T-helper 2 cell treated with Interferon-gamma antibody and Interleukin-4, amounts not matched to agents 5 μg/mL and 100 μg/mL, for 36 hours (primary cell): Measurements from ENCODE around the gene AFAP1.

Source experiments
- DNase-seq: peaks from one replicate; pipeline ENCODE4 v3.0.0; 2021; ENCODE audit warnings: low spot score
- H3K27ac Mint-ChIP-seq: one replicate; pipeline ENCODE4 v1.8.0; 2021; ENCODE audit warnings: mild to moderate bottlenecking, mixed read lengths
- H3K27me3 Mint-ChIP-seq: one replicate; pipeline ENCODE4 v1.8.0; 2021; ENCODE audit warnings: low read depth, mixed read lengths
- H3K36me3 Mint-ChIP-seq: one replicate; pipeline ENCODE4 v1.8.0; 2021; ENCODE audit warnings: low read depth, mixed read lengths
- H3K4me1 Mint-ChIP-seq: one replicate; pipeline ENCODE4 v1.8.0; 2021; ENCODE audit warnings: low read depth, mixed read lengths
- H3K4me3 Mint-ChIP-seq: one replicate; pipeline ENCODE4 v1.8.0; 2022; ENCODE audit warnings: mild to moderate bottlenecking, moderate library complexity, mixed read lengths
- H3K9me3 Mint-ChIP-seq: one replicate; pipeline ENCODE4 v1.8.0; 2021; ENCODE audit warnings: mixed read lengths

AFAP1 gene

DNA sequence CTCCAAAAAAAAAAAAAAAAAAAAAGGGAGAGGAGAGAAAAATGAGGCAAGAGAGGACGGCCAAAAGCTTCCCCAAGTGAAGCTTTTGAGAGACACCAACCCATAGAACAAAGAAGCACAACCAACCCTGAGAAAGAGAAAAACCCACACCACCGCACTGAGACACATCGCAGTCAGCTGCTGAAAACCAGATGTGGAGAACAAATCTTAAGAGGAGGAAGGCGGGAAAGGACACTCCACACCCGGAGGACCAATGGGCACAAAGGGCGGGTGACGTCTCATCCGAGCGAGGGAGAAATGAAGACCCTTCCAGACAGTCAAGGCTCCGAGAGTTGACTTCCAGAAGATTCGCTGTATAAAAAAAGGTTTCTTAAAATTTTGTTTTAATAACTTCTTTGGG is 112.1 kb downstream of the AFAP1 start:
- no peaks in the 10 kb centered on the region for H3K27me3 Mint-ChIP-seq

DNA sequence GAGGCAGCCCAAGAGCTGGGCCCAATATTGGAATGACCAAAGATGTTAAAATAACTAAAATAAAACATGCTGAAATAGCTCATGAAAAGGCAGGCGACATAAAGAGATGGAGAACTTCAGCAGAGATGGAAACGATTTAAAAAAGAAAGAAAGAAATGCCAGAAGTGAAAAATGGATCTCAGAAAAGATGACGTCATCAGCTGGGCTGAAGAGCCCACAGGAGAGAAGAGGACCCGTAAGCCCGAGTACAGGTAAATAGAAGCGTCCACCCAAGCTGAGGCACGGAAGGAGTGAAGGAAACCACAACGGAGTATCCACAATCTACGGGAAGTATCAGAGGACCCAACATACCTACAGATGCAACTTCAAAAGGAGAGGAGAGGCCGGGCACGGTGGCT is 112.8 kb downstream of the AFAP1 start:
- H3K36me3 Mint-ChIP-seq: peaks cover 13% of the 10 kb centered on the region
- no peak for DNase-seq
- H3K4me3 Mint-ChIP-seq: no peak overlapping the region
- peaks cover 47% of the 10 kb centered on the region for H3K4me1 Mint-ChIP-seq
- peaks cover 5% of the 10 kb centered on the region for H3K9me3 Mint-ChIP-seq
- H3K27ac Mint-ChIP-seq: peak overlapping the region; percentile 49
- no peaks in the 10 kb centered on the region for H3K27me3 Mint-ChIP-seq

More for the DNA sequence above, 112.1 kb downstream of the AFAP1 start:
- Mint-ChIP-seq H3K27ac (peak overlapping the region; percentile 82), H3K36me3 (peaks cover 13% of the 10 kb centered on the region), H3K9me3 (peaks cover 5% of the 10 kb centered on the region), H3K4me3 (peak overlapping the region; percentile 71), H3K4me1 (peaks cover 48% of the 10 kb centered on the region)
- no peak for DNase-seq

DNA sequence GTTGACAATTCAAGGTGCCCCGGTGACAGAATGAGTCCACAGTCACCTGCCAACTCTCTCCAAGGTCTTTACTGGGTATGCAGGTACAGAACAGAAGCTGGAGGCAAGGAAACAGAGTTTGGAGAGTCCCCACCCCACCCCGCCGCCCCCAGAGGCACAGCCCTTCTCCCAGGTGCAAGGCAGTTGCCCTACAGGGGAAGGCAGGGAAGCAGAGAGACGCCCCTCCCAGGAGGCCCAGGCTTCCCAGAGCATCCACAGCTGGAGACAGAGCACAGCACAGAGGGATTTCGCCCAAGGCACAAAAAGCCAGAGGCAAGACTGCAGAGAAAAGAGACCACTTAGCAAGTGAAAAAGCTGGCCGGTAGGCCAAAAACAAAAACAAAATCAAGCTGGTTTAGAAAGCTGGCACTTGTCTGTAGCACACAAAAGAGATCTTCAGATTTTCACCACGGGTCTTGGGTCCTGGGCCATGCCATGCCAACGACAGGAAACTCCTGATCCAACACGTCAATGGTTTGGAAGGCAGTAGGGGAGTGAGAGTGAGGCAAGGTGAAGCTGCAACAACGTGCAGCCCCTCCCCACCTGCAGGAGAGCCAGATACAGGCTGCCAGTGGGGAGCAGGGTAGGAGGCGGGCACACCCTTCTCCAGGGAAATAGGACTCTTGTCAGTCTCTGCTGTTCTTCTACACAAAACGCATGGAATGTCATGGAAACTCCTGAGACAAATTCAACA is 113.3 kb downstream of the AFAP1 start:
- no peak for DNase-seq
- Mint-ChIP-seq H3K4me1 (peaks cover 43% of the 10 kb centered on the region), H3K27me3 (no peaks in the 10 kb centered on the region), H3K36me3 (peaks cover 13% of the 10 kb centered on the region), H3K9me3 (peaks cover 5% of the 10 kb centered on the region), H3K4me3 (no peak overlapping the region), H3K27ac (no peak overlapping the region)

DNA sequence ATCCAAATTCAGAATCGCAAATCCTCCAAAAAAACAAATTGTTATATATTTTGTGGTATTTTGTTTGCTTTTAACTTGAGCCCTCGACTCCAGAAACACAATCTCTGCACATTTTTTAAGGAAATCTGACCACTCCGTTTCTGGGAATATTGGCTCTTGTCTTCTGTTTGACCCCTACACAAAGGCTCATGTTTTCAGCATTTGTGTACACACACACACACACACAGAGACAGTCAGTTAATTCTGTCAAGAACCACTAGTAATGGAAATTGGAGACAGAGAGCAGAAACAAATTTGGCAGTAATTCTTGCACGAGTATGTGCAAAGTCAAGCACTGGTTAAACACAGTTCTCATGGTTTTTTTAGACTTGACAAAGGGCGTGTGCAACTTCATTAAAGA is 115.4 kb downstream of the AFAP1 start:
- peaks cover 10% of the 10 kb centered on the region for H3K36me3 Mint-ChIP-seq
- H3K9me3 Mint-ChIP-seq: peaks cover 5% of the 10 kb centered on the region
- peaks cover 28% of the 10 kb centered on the region for H3K4me1 Mint-ChIP-seq
- no peak for DNase-seq
- H3K27ac Mint-ChIP-seq: no peak overlapping the region
- no peaks in the 10 kb centered on the region for H3K27me3 Mint-ChIP-seq
- H3K4me3 Mint-ChIP-seq: no peak overlapping the region

DNA sequence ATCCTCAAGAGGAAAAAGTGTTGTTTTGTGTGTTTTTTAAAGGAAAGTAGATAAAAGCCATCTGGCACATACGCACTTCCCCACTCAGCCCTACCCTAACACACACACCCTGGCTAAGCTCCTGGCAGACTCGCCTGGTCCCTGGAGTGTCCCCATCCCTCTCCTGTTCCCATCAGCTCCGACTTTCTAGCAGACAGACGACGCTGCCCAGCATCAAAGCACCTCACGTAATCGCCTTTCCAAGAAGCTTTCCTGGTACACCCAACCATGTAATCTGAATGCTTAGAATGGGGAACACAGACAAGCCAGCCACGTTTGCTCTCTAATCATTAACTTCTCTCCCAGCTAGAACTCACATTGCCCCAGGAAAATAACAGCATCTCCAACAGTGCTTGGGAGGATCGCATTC is 116.2 kb downstream of the AFAP1 start:
- peaks cover 6% of the 10 kb centered on the region for H3K36me3 Mint-ChIP-seq
- no peaks in the 10 kb centered on the region for H3K27me3 Mint-ChIP-seq
- no peak overlapping the region for H3K4me3 Mint-ChIP-seq
- H3K27ac Mint-ChIP-seq: no peak overlapping the region
- no peaks in the 10 kb centered on the region for H3K9me3 Mint-ChIP-seq
- no peak for DNase-seq
- peaks cover 20% of the 10 kb centered on the region for H3K4me1 Mint-ChIP-seq

DNA sequence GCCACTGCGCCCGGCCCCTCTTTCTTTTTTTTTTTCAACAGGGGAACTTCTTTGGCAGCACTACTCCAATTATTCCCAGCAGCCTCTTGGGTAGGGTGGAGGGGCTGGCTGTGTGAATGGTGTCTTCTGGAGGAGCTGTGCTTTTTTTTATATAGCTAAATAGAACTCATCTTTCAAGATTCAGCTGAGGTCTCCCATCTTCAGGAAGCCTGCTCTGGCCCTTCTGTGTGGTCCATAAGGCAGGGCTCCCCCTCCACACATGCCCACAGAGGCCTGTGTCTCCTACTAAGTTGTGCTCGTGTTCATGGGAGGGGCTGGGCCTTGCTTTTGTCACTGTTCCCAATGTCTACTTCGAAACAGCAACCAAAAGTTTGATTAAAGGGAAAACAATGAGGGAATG is 116.8 kb downstream of the AFAP1 start:
- no peak for DNase-seq
- H3K9me3 Mint-ChIP-seq: no peaks in the 10 kb centered on the region
- no peak overlapping the region for H3K4me3 Mint-ChIP-seq
- peaks cover 15% of the 10 kb centered on the region for H3K4me1 Mint-ChIP-seq
- H3K27ac Mint-ChIP-seq: no peak overlapping the region
- H3K36me3 Mint-ChIP-seq: peaks cover 6% of the 10 kb centered on the region
- H3K27me3 Mint-ChIP-seq: no peaks in the 10 kb centered on the region

DNA sequence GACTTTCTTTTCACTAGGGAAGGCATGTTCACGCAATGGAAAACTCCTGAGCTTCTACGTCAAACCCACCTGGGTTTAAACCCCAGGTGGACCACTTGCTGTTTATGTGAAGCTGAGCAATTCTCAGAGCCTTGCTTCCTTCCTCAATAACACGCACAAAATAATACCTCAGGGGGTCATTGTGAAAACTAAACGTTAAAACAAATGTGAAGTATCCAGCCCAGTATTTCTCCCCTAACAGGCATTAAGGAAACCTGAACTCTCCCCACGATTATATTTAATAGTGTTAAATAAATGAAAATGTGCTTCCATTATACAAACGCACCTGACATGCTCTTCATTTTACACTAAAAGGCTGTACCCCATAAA is 117.5 kb downstream of the AFAP1 start:
- no peak overlapping the region for H3K27ac Mint-ChIP-seq
- H3K36me3 Mint-ChIP-seq: peaks cover 6% of the 10 kb centered on the region

DNA sequence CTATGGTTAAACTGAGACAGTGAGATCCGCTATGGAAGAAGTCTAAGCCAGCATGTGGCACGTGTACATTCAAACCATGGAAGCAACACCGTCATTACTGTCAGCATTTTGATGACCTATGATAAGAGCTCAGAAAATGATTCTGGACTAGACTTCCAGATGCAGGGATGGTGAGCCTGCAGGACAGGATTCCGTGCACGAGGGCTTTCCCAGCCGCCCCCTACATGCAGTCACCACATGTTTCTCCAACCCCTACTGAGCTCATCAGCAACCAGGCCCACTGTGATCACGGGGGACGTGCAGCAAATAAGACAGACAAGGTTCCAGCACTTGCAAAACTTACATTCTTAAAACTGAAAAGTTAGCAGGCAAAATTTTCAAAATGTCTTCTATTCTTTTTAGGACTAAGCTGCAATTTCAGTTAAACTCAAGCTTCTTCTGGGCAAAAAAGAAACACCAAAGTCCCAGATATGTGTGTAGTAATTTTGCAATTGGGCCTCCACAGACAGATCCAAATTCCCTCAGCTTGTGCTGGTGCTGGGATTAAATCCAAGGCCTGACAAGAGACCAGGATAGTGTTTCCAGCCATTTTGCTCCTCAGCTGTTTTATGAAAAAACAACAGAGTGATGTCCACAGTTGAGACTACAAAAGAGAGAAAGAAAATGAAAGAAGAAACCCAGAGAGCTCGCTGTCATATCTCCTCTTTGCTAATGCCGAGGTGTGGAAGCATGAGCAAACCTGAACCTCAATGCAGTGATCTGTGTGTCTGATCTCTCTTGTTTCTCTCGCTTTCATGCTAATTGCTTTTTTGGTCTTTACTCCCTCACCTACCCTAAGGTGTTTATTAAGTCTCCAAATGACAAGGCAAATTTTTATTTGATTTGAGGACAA is 118.2 kb downstream of the AFAP1 start:
- H3K4me3 Mint-ChIP-seq: no peak overlapping the region
- no peaks in the 10 kb centered on the region for H3K9me3 Mint-ChIP-seq
- peaks cover 6% of the 10 kb centered on the region for H3K4me1 Mint-ChIP-seq
- H3K36me3 Mint-ChIP-seq: peaks cover 3% of the 10 kb centered on the region
- no peak for DNase-seq
- H3K27ac Mint-ChIP-seq: peak overlapping the region; percentile 52
- no peaks in the 10 kb centered on the region for H3K27me3 Mint-ChIP-seq

More for the DNA sequence above, 117.5 kb downstream of the AFAP1 start:
- Mint-ChIP-seq H3K4me3 (no peak overlapping the region), H3K27me3 (no peaks in the 10 kb centered on the region), H3K9me3 (no peaks in the 10 kb centered on the region), H3K4me1 (peaks cover 9% of the 10 kb centered on the region)
- no peak for DNase-seq

DNA sequence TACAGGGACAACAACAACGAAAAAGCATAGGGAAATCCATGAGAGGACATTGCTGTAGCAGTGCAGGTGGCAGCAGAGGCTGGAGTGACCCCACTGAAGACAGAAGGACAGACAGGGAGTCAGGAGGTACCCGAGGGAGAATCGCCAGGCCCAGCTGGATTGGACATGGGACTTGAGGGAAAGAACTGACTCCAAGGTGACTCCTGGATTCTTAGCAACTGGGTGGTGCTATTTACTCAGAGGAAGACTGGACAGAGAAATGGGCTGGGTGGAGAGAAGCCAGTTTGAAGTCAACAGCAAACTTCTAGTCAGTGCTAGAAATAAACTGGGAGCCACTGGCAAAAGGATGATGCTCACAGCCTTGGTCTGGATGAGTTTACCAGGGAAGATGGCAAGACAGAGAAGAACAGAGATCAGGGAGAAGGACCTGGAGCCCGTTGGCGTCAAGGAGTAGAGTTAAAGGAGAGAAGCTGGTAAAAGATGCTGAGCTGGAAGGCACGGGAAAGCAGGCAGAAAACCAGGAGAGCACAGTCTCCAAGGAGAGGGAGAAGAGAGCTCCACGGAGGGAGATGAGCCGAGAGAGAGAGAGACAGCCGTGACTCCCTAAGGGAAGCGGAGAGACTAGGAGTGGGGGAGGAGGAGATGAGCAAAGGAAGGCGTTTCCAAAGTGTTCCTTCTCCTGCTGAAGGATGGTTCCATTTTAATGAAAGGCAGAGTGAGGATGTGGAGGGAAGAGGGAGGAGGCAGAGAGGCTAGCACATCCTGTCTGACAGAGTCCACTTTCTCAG is 119.4 kb downstream of the AFAP1 start:
- H3K27me3 Mint-ChIP-seq: no peaks in the 10 kb centered on the region
- no peak for DNase-seq
- no peaks in the 10 kb centered on the region for H3K36me3 Mint-ChIP-seq
- H3K4me3 Mint-ChIP-seq: no peak overlapping the region
- no peaks in the 10 kb centered on the region for H3K9me3 Mint-ChIP-seq
- H3K4me1 Mint-ChIP-seq: peaks cover 6% of the 10 kb centered on the region
- H3K27ac Mint-ChIP-seq: no peak overlapping the region

DNA sequence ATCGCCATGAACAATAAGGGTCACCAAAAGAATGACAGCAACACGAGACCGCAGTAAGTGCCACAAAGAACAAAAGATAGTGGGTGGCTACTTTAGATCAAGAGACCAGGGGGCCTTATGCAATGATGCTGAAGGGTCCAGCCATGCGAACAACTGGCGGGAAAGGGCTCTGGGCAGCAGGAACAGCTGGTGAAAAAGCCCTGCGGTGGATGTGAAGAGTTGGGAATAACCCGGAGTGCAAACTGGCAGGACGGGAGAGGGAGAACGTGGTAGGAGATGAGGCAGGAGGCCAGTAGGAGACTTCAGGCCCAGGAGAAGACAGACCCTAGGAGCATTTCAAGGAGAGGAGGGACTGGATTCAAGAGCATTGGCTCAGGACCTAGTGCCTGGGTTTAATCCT is 120.2 kb downstream of the AFAP1 start:
- Mint-ChIP-seq H3K36me3 (no peaks in the 10 kb centered on the region), H3K4me1 (peaks cover 6% of the 10 kb centered on the region), H3K27ac (no peak overlapping the region), H3K27me3 (no peaks in the 10 kb centered on the region), H3K4me3 (no peak overlapping the region), H3K9me3 (no peaks in the 10 kb centered on the region)
- DNase-seq: no peak

DNA sequence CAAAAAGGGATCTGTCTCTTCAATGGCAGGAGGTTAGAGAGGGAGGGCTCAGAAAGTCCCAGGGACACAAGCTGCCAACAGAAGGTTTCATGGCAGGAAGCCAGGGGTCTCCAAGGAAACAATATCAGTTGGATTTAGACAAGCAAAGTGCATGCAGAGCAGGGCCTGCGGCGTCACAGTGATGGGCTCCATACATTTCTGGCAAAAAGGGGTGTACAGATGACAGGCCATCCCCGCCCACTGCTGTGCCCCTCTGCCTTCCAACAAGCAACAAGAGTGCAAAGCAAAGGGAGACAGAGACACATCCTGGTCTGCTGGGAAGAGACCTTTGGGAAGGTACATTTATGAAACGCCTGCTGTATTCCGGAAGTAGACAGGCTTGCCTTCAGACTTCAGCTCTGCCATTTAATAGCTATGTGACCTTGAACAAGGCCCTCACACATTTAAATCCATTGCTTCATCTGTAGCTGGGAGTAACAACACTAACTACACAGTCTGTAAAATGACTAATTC is 121.2 kb downstream of the AFAP1 start:
- Mint-ChIP-seq H3K36me3 (no peaks in the 10 kb centered on the region), H3K4me3 (no peak overlapping the region), H3K9me3 (no peaks in the 10 kb centered on the region), H3K27ac (no peak overlapping the region), H3K4me1 (peaks cover 9% of the 10 kb centered on the region), H3K27me3 (no peaks in the 10 kb centered on the region)
- no peak for DNase-seq

DNA sequence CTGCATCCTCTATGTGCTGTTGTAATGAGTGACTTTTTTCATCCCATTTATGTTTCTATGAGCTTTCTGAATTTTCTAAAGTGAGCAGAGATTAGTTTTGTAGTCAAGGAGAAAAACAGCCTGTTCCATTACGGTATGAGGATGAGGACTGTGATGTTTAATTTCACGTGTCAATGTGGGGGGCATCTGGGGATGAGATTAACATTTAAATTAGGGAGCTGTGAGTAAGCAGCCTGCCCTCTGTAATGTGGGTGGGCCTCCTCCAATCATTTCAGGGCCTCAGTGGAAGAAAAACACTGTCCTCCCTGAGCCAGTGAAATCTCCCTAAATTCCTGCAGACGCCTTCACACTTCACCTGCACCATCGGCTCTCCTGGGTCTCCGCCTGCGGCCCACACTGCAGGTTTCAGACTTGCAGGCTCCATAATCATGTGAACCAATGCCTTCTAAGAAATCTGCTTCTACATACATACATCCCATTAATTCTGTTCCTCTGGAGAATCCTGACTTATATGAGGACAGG is 121.7 kb downstream of the AFAP1 start:
- H3K27me3 Mint-ChIP-seq: no peaks in the 10 kb centered on the region
- peaks cover 9% of the 10 kb centered on the region for H3K4me1 Mint-ChIP-seq
- no peaks in the 10 kb centered on the region for H3K9me3 Mint-ChIP-seq
- H3K36me3 Mint-ChIP-seq: no peaks in the 10 kb centered on the region
- no peak overlapping the region for H3K4me3 Mint-ChIP-seq
- H3K27ac Mint-ChIP-seq: no peak overlapping the region
- DNase-seq: no peak

DNA sequence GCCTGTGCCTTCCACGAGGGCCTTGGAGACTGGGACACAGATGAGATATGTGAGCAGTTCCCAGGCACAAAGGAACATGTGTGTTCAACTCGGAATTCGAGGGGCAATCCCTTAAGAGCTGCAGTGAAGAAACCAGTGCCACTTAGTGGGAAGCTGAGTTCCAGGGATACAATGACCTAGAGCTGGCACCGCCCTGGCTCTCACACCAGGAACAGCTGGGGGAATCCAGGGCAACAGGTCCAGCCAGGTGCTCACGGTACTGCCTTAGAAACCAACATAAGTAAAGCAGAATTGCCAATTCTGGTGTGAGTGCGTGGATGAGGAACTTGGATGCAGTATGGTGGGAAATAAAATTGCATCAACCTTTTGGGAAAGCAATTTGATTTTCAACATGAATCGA is 122.9 kb downstream of the AFAP1 start:
- H3K4me3 Mint-ChIP-seq: no peak overlapping the region
- H3K36me3 Mint-ChIP-seq: no peaks in the 10 kb centered on the region
- peaks cover 7% of the 10 kb centered on the region for H3K4me1 Mint-ChIP-seq
- H3K27ac Mint-ChIP-seq: no peak overlapping the region
- H3K27me3 Mint-ChIP-seq: no peaks in the 10 kb centered on the region
- no peaks in the 10 kb centered on the region for H3K9me3 Mint-ChIP-seq
- no peak for DNase-seq
